ENCODE measurements around the gene SLC7A6. TPM values are rescaled to one million over a fixed set of nuclear protein-coding genes. Genes with fewer than 3 reads are reported as not detected.

The SLC7A6 gene
- total RNA-seq, 1 experiment from 2014 or later = 28.5 TPM

- CTCF ChIA-PET = no interaction called here
- H4K20me1 ChIP-seq (ENCODE audit: insufficient read depth) = no peaks in the 10 kb centered on the region
Observed at GRCh38 chr16:68291227-68291626, 26.9 kb downstream of the SLC7A6 start.

DNA sequence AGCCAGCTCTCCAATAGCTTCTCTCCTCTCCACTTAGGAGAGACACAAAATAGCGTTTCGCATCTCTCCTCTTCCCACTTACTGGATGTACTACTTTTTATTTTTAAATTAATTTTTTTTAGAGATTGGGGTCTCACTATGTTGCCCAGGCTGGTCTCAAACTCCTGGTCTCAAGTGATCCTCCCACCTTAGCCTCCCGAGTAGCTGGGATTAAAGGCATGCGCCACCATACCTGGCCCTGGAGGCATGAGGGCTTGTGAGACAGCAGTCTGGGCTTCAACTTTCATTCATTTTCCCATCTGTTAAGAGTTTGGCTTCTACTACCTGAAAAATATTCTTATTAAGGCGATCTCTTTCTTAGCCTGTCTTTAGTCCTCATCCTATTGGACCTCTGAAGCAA, 28.1 kb downstream of the SLC7A6 start:
- DNase-seq (ENCODE audit: low read depth, low spot score) (no peak), ATAC-seq (no peak)
- ChIA-PET CTCF (no interaction called here), RAD21 (ENCODE audit: low non-redundant PET in 1 of 2, low total read pairs in 2 of 2, uncharacterized antibody in 2 of 2, unreplicated experiment in 2 of 2) (interaction anchor here in 1 of 2 experiments (0.7 kb wide), 1 partner anchor 9 kb away, joined by 3 read pairs; no protein-coding TSS in a partner anchor), POLR2A (no interaction called here)
- TF ChIP-seq, protein P1, sequence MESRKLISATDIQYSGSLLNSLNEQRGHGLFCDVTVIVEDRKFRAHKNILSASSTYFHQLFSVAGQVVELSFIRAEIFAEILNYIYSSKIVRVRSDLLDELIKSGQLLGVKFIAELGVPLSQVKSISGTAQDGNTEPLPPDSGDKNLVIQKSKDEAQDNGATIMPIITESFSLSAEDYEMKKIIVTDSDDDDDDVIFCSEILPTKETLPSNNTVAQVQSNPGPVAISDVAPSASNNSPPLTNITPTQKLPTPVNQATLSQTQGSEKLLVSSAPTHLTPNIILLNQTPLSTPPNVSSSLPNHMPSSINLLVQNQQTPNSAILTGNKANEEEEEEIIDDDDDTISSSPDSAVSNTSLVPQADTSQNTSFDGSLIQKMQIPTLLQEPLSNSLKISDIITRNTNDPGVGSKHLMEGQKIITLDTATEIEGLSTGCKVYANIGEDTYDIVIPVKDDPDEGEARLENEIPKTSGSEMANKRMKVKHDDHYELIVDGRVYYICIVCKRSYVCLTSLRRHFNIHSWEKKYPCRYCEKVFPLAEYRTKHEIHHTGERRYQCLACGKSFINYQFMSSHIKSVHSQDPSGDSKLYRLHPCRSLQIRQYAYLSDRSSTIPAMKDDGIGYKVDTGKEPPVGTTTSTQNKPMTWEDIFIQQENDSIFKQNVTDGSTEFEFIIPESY (IDR thresholded peaks at IDR 0.05; ENCODE audit: extremely low read depth, insufficient replicate concordance, low read length) = no peak
- TF ChIP-seq, protein P2, sequence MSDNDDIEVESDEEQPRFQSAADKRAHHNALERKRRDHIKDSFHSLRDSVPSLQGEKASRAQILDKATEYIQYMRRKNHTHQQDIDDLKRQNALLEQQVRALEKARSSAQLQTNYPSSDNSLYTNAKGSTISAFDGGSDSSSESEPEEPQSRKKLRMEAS (IDR thresholded peaks at IDR 0.05) = no peak
- no peak for TF ChIP-seq POLR2AphosphoS5 (IDR thresholded peaks at IDR 0.05; ENCODE audit: low read depth, low read length)
- no peak for TF ChIP-seq SP1 (IDR thresholded peaks at IDR 0.05; ENCODE audit: low read depth)
- TF ChIP-seq JUND (IDR thresholded peaks at IDR 0.05) = no peak
- no peak for TF ChIP-seq CEBPB (IDR thresholded peaks at IDR 0.05; ENCODE audit: low read depth)
- no peak for TF ChIP-seq SRF (IDR thresholded peaks at IDR 0.05; ENCODE audit: low read depth)
- no peak for TF ChIP-seq ELF1 (IDR thresholded peaks at IDR 0.05; ENCODE audit: borderline replicate concordance, low read depth)
- TF ChIP-seq POLR2A (IDR thresholded peaks at IDR 0.05; ENCODE audit: borderline replicate concordance, extremely low read depth, insufficient read depth, insufficient read length) = no peak
- no peak for TF ChIP-seq EGR1 (IDR thresholded peaks at IDR 0.05; ENCODE audit: low read depth)
- TF ChIP-seq, protein P3, sequence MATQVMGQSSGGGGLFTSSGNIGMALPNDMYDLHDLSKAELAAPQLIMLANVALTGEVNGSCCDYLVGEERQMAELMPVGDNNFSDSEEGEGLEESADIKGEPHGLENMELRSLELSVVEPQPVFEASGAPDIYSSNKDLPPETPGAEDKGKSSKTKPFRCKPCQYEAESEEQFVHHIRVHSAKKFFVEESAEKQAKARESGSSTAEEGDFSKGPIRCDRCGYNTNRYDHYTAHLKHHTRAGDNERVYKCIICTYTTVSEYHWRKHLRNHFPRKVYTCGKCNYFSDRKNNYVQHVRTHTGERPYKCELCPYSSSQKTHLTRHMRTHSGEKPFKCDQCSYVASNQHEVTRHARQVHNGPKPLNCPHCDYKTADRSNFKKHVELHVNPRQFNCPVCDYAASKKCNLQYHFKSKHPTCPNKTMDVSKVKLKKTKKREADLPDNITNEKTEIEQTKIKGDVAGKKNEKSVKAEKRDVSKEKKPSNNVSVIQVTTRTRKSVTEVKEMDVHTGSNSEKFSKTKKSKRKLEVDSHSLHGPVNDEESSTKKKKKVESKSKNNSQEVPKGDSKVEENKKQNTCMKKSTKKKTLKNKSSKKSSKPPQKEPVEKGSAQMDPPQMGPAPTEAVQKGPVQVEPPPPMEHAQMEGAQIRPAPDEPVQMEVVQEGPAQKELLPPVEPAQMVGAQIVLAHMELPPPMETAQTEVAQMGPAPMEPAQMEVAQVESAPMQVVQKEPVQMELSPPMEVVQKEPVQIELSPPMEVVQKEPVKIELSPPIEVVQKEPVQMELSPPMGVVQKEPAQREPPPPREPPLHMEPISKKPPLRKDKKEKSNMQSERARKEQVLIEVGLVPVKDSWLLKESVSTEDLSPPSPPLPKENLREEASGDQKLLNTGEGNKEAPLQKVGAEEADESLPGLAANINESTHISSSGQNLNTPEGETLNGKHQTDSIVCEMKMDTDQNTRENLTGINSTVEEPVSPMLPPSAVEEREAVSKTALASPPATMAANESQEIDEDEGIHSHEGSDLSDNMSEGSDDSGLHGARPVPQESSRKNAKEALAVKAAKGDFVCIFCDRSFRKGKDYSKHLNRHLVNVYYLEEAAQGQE (IDR thresholded peaks at IDR 0.05; ENCODE audit: low read depth) = no peak
- Histone ChIP-seq H3K79me2 (ENCODE audit: insufficient read depth, low read length) (peaks cover 15% of the 10 kb centered on the region; the same call in 1 of the 2 replicates), H3K27ac (ENCODE audit: low read depth, low read length) (no peak overlapping the region), H3K4me3 (replicated peaks in 1 of 2; ENCODE audit: low read depth in 1 of 2, low read length in 2 of 2) (no peak overlapping the region), H2AFZ (ENCODE audit: low read depth, low read length, poor library complexity, severe bottlenecking) (no peak overlapping the region), H3K4me1 (ENCODE audit: control insufficient read depth in 1 of 2, insufficient read depth in 2 of 2, low read length in 2 of 2) (peaks cover 0 to 6% of the 10 kb centered on the region in 2 experiments; a peak in 1 of 4 replicates), H3K27me3 (ENCODE audit: insufficient read depth, low read length) (no peaks in the 10 kb centered on the region), H3K9me3 (ENCODE audit: control insufficient read depth in 1 of 2, insufficient read depth in 1 of 2, low read depth in 1 of 2, low read length in 2 of 2) (no peaks in the 10 kb centered on the region), H3K9me2 (ENCODE audit: insufficient read depth) (no peaks in the 10 kb centered on the region), H3K4me2 (ENCODE audit: low read length) (no peak overlapping the region), H4K20me1 (ENCODE audit: insufficient read depth) (no peaks in the 10 kb centered on the region), H3K9ac (ENCODE audit: low read length) (no peak overlapping the region), H3K36me3 (ENCODE audit: control insufficient read depth in 1 of 2, insufficient read depth in 2 of 2, low read length in 2 of 2) (peaks cover 7 to 45% of the 10 kb centered on the region in 2 experiments; a peak in 2 of 4 replicates)
- intact Hi-C loops (cut with micrococcal nuclease) = no loop called here
- BruUV-seq (replicated peaks) = no TSS peak

More at GRCh38 chr16:68291227-68291626, 26.9 kb downstream of the SLC7A6 start:
- Histone ChIP-seq H3K9ac (ENCODE audit: low read length) (no peak overlapping the region), H2AFZ (ENCODE audit: low read depth, low read length, poor library complexity, severe bottlenecking) (no peak overlapping the region), H3K27ac (ENCODE audit: low read depth, low read length) (no peak overlapping the region), H3K36me3 (ENCODE audit: control insufficient read depth in 1 of 2, insufficient read depth in 2 of 2, low read length in 2 of 2) (peaks cover 5 to 39% of the 10 kb centered on the region in 2 experiments; a peak in 2 of 4 replicates), H3K79me2 (ENCODE audit: insufficient read depth, low read length) (peaks cover 22% of the 10 kb centered on the region; the same call in 1 of the 2 replicates), H3K9me3 (ENCODE audit: control insufficient read depth in 1 of 2, insufficient read depth in 1 of 2, low read depth in 1 of 2, low read length in 2 of 2) (no peaks in the 10 kb centered on the region), H3K4me2 (ENCODE audit: low read length) (no peak overlapping the region), H3K27me3 (ENCODE audit: insufficient read depth, low read length) (no peaks in the 10 kb centered on the region), H3K4me1 (ENCODE audit: control insufficient read depth in 1 of 2, insufficient read depth in 2 of 2, low read length in 2 of 2) (peaks cover 0 to 7% of the 10 kb centered on the region in 2 experiments; a peak in 1 of 4 replicates), H3K4me3 (replicated peaks in 1 of 2; ENCODE audit: low read depth in 1 of 2, low read length in 2 of 2) (no peak overlapping the region), H3K9me2 (ENCODE audit: insufficient read depth) (no peaks in the 10 kb centered on the region)
- no TSS peak for BruUV-seq (replicated peaks)
- DNase-seq (ENCODE audit: low read depth, low spot score) (no peak), ATAC-seq (no peak)
- RAD21 ChIA-PET (ENCODE audit: low non-redundant PET in 1 of 2, low total read pairs in 2 of 2, uncharacterized antibody in 2 of 2, unreplicated experiment in 2 of 2) = no interaction called here
- POLR2A ChIA-PET = no interaction called here
- no peak for TF ChIP-seq SRF (IDR thresholded peaks at IDR 0.05; ENCODE audit: low read depth)
- intact Hi-C loops (cut with micrococcal nuclease) = no loop called here

Data from HCT116 (cell line).